ENCODE measurements around the gene F8. TPM values are rescaled to one million over a fixed set of nuclear protein-coding genes. Genes with fewer than 3 reads are reported as not detected.

F8 gene
- total and polyA plus RNA-seq, 12 donors: 21.6 to 92.4 (median 37.7) TPM

- no peak for DNase-seq
- Histone ChIP-seq H3K4me1 (peaks cover 0 to 28% (median 4%) of the 10 kb centered on the region in 9 donors), H3K36me3 (peaks cover 0 to 37% (median 7%) of the 10 kb centered on the region in 9 donors), H3K27me3 (no peaks in the 10 kb centered on the region), H3K4me3 (no peak overlapping the region), H3K27ac (peak overlapping the region in 1 of 10 donors; percentile 18), H3K9me3 (peaks cover 0 to 13% (median 7%) of the 10 kb centered on the region in 11 donors)
- no peak for ATAC-seq
- intact Hi-C loops (cut with DNase I): no loop called here
- no peak for TF ChIP-seq CTCF (IDR thresholded peaks at IDR 0.05)
- WGBS, 2 donors: 80 to 81% methylated on average over 5 of the region's 5 CpGs
Observed at GRCh38 chrX:155031657-155032056, 9.1 kb upstream of the F8 start.

- Histone ChIP-seq H3K36me3 (peaks cover 0 to 9% (median 0%) of the 10 kb centered on the region in 9 donors), H3K27me3 (no peaks in the 10 kb centered on the region), H3K4me1 (peaks cover 0 to 34% (median 4%) of the 10 kb centered on the region in 9 donors), H3K4me3 (peak overlapping the region in 6 of 10 donors; percentile 20 to 75 (median 62)), H3K27ac (peak overlapping the region; percentile 85 to 99 (median 98)), H3K9me3 (peaks cover 0 to 5% (median 0%) of the 10 kb centered on the region in 11 donors)
- intact Hi-C loops (cut with DNase I): loop anchor here in 1 of 10 donors (2.0 to 5.0 kb wide), 2 partner anchors 20 to 43 kb away; partner anchors contain the start of genes BRCC3, CMC4 and MTCP1
- WGBS, 2 donors: 53 to 70% methylated on average over 2 of the region's 2 CpGs
- ATAC-seq (no peak), DNase-seq (no peak)
- TF ChIP-seq CTCF (IDR thresholded peaks at IDR 0.05): no peak
Observed at GRCh38 chrX:155028877-155029291, 6.4 kb upstream of the F8 start.

- DNase-seq (no peak), ATAC-seq (no peak)
- H3K4me1 ChIP-seq: peaks cover 0 to 34% (median 4%) of the 10 kb centered on the region in 9 donors
- H3K9me3 ChIP-seq: peaks cover 0 to 5% (median 0%) of the 10 kb centered on the region in 11 donors
- no peaks in the 10 kb centered on the region for H3K27me3 ChIP-seq
- no peak for TF ChIP-seq CTCF (IDR thresholded peaks at IDR 0.05)
- 6 to 13% methylated on average over 3 of the region's 3 CpGs for WGBS, 2 donors
- intact Hi-C loops (cut with DNase I): loop anchor here in 1 of 10 donors (2.0 to 5.0 kb wide), 2 partner anchors 21 to 44 kb away; partner anchors contain the start of genes BRCC3, CMC4 and MTCP1
- H3K36me3 ChIP-seq: peaks cover 0 to 2% (median 0%) of the 10 kb centered on the region in 9 donors
- peak overlapping the region in 8 of 10 donors; percentile 32 to 75 (median 65) for H3K4me3 ChIP-seq
- peak overlapping the region; percentile 85 to 99 (median 98) for H3K27ac ChIP-seq
Observed at GRCh38 chrX:155028129-155028528, 5.6 kb upstream of the F8 start.

- ATAC-seq (peak; percentile 23 to 67 (median 52)), DNase-seq (peak in 1 of 2 donors; percentile 27)
- H3K9me3 ChIP-seq: peaks cover 0 to 5% (median 0%) of the 10 kb centered on the region in 11 donors
- peak overlapping the region; percentile 85 to 99 (median 98) for H3K27ac ChIP-seq
- intact Hi-C loops (cut with DNase I): loop anchor here in 1 of 10 donors (2.0 to 5.0 kb wide), 2 partner anchors 21 to 45 kb away; partner anchors contain the start of genes BRCC3, CMC4 and MTCP1
- H3K4me3 ChIP-seq: peak overlapping the region; percentile 32 to 75 (median 62)
- H3K36me3 ChIP-seq: no peaks in the 10 kb centered on the region
- no peaks in the 10 kb centered on the region for H3K27me3 ChIP-seq
- 0% methylated on average over 14 of the region's 14 CpGs for WGBS, 2 donors
- TF ChIP-seq CTCF (IDR thresholded peaks at IDR 0.05): no peak
- peaks cover 0 to 34% (median 4%) of the 10 kb centered on the region in 9 donors for H3K4me1 ChIP-seq
Observed at GRCh38 chrX:155027509-155028066, 5.1 kb upstream of the F8 start.
